ENCODE measurements around the gene TTC7B. TPM values are rescaled to one million over a fixed set of nuclear protein-coding genes. Genes with fewer than 3 reads are reported as not detected.

The TTC7B gene
- total and polyA plus RNA-seq, 9 of the 15 experiments (the other 6 are each of a cell fraction or from before 2014, with no cell fraction given): 2.2 to 77.2 (median 36.7) TPM

- Histone ChIP-seq H3K9me1 (ENCODE audit: control insufficient read depth, insufficient read depth, low read length) (no peaks in the 10 kb centered on the region), H4K20me1 (replicated peaks; ENCODE audit: control insufficient read depth, insufficient read depth, low read length) (no peaks in the 10 kb centered on the region), H3K36me3 (ENCODE audit: control insufficient read depth, insufficient read depth, low read length) (peaks cover 15% of the 10 kb centered on the region; the same call in 2 of the 3 replicates), H3K4me2 (ENCODE audit: insufficient read depth, low read length) (no peak overlapping the region), H3K9ac (ENCODE audit: insufficient read depth in 1 of 2, low read depth in 2 of 2, low read length in 2 of 2) (no peak overlapping the region), H3K9me3 (replicated peaks; ENCODE audit: control insufficient read depth, insufficient read depth, low read depth, low read length) (no peaks in the 10 kb centered on the region), H3K27ac (ENCODE audit: extremely low read depth, low read depth, low read length) (no peak overlapping the region), H3K79me2 (ENCODE audit: control insufficient read depth, insufficient read depth, low read length) (no peaks in the 10 kb centered on the region), H2AFZ (ENCODE audit: low read depth, low read length) (no peak overlapping the region), H3K4me3 (no peak overlapping the region), H3K4me1 (replicated peaks in 1 of 2; ENCODE audit: control insufficient read depth in 2 of 2, insufficient read depth in 2 of 2, low read length in 2 of 2) (no peaks in the 10 kb centered on the region), H3K27me3 (ENCODE audit: control insufficient read depth in 2 of 2, insufficient read depth in 2 of 2, low read length in 2 of 2) (no peaks in the 10 kb centered on the region)
- ATAC-seq (no peak), DNase-seq (ENCODE audit: extremely low read depth in 1 of 4, low spot score in 3 of 4) (no peak), FAIRE-seq (no peak)
- 39% methylated on average over 5 of the region's 5 CpGs for WGBS (ENCODE audit: insufficient coverage, low coverage, missing lambda C conversion rate)
- BruUV-seq (replicated peaks): no TSS peak
- no peak for TF ChIP-seq ARID3A (IDR thresholded peaks at IDR 0.05; ENCODE audit: borderline replicate concordance, low read depth, low read length)
- TF ChIP-seq MEIS2 (IDR thresholded peaks at IDR 0.05; ENCODE audit: partially characterized antibody): peak; percentile 14
- POLR2A ChIA-PET: interaction anchor here (0.5 to 0.7 kb wide), 2 partner anchors 19 to 21 kb away, joined by 3 read pairs; no protein-coding TSS in a partner anchor
- in situ Hi-C loops (cut with MboI): no loop called here
- CTCF ChIA-PET (ENCODE audit: low intra/inter-chr PET ratio): no interaction called here
- intact Hi-C loops (cut with micrococcal nuclease): no loop called here
These were observed 168.7 kb downstream of the TTC7B start for GRCh38 chr14:90647473-90648005.

DNA sequence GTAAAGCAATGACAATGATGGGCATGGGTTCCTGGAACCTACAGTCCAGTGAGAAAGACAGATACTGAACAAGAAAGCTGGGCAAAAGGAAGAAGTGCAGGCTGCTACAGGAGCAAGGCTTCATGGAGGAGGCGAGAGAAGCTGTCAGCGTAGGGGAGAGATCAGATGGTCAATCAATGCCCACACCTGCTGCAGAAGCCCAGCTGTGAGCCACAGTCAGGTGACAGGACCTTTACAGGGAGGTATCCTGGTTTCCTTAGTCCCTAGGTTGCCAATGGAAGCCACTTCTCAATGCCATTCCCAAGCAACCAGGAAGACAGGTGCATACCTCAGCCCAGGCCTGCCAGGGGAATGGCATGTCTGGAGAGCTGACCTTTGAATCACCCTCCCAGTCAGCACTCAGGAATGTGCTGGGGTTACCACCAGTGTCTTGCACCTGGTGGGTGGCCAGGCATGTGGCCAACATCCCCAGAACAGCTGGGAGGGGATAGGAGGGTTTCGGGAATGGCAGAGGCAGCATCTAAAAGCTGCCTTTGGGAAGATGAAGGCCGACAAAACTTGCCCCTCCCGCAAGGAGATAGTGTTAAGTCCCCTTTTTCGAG lies 170.3 kb downstream of the TTC7B start:
- intact Hi-C loops (cut with micrococcal nuclease): no loop called here
- Histone ChIP-seq H3K4me2 (ENCODE audit: insufficient read depth, low read length) (no peak overlapping the region), H3K27ac (ENCODE audit: extremely low read depth, low read depth, low read length) (no peak overlapping the region), H2AFZ (ENCODE audit: low read depth, low read length) (no peak overlapping the region), H3K9ac (ENCODE audit: insufficient read depth in 1 of 2, low read depth in 2 of 2, low read length in 2 of 2) (no peak overlapping the region), H3K4me1 (replicated peaks in 1 of 2; ENCODE audit: control insufficient read depth in 2 of 2, insufficient read depth in 2 of 2, low read length in 2 of 2) (no peaks in the 10 kb centered on the region), H3K4me3 (no peak overlapping the region), H3K79me2 (ENCODE audit: control insufficient read depth, insufficient read depth, low read length) (no peaks in the 10 kb centered on the region), H4K20me1 (replicated peaks; ENCODE audit: control insufficient read depth, insufficient read depth, low read length) (no peaks in the 10 kb centered on the region), H3K36me3 (ENCODE audit: control insufficient read depth, insufficient read depth, low read length) (peaks cover 22% of the 10 kb centered on the region; the same call in 2 of the 3 replicates), H3K9me1 (ENCODE audit: control insufficient read depth, insufficient read depth, low read length) (no peaks in the 10 kb centered on the region), H3K9me3 (replicated peaks; ENCODE audit: control insufficient read depth, insufficient read depth, low read depth, low read length) (no peaks in the 10 kb centered on the region), H3K27me3 (ENCODE audit: control insufficient read depth in 2 of 2, insufficient read depth in 2 of 2, low read length in 2 of 2) (no peaks in the 10 kb centered on the region)
- FAIRE-seq (no peak), ATAC-seq (no peak), DNase-seq (ENCODE audit: extremely low read depth in 1 of 4, low spot score in 3 of 4) (no peak)
- no TSS peak for BruUV-seq (replicated peaks)
- in situ Hi-C loops (cut with MboI): no loop called here
- WGBS (ENCODE audit: insufficient coverage, low coverage, missing lambda C conversion rate): 91% methylated on average over 4 of the region's 6 CpGs
- POLR2A ChIA-PET: interaction anchor here (1.1 kb wide), 1 partner anchor 24 kb away, joined by 3 read pairs; no protein-coding TSS in a partner anchor
- CTCF ChIA-PET (ENCODE audit: low intra/inter-chr PET ratio): no interaction called here
- TF ChIP-seq MAX (CRISPR knock-in tag; IDR thresholded peaks at IDR 0.05) (no peak), XRCC5 (IDR thresholded peaks at IDR 0.05; ENCODE audit: low read depth, low read length) (no peak), ZNF507 (tag; conservative IDR thresholded peaks at IDR 0.05) (no peak), FOXJ2 (tag; IDR thresholded peaks at IDR 0.05) (no peak), SIN3B (IDR thresholded peaks at IDR 0.05; ENCODE audit: low read depth) (no peak), CCNT2 (IDR thresholded peaks at IDR 0.05; ENCODE audit: borderline replicate concordance, extremely low read depth, insufficient read length, low read depth, low read length) (no peak), U2AF2 (optimal IDR thresholded peaks at IDR 0.05; ENCODE audit: low read depth, low read length) (no peak), RBM34 (IDR thresholded peaks at IDR 0.05; ENCODE audit: borderline replicate concordance, insufficient read depth, low read length) (no peak), CCAR2 (IDR thresholded peaks at IDR 0.05; ENCODE audit: low read depth, low read length) (no peak), FIP1L1 (IDR thresholded peaks at IDR 0.05; ENCODE audit: low read depth, low read length, poor library complexity, severe bottlenecking) (no peak), ESRRB (CRISPR knock-in tag; IDR thresholded peaks at IDR 0.05; ENCODE audit: borderline replicate concordance) (no peak), ATF7 (IDR thresholded peaks at IDR 0.05) (no peak)

Measured in K562 (cell line).